Middle frontal gyrus (tissue), 1 donor: ENCODE measurements around the gene CLIP2.
"Not testable (repeated sequence)": the region's sequence is repeated elsewhere in the genome, so short reads cannot be mapped to it uniquely, and the experiment has no call there.

Experiments
- DNase-seq: peaks from one replicate; pipeline ENCODE4 v3.0.0-alpha.2; 2015; ENCODE audit warnings: low spot score; ENCODE audit errors: extremely low spot score

CLIP2 gene

DNA sequence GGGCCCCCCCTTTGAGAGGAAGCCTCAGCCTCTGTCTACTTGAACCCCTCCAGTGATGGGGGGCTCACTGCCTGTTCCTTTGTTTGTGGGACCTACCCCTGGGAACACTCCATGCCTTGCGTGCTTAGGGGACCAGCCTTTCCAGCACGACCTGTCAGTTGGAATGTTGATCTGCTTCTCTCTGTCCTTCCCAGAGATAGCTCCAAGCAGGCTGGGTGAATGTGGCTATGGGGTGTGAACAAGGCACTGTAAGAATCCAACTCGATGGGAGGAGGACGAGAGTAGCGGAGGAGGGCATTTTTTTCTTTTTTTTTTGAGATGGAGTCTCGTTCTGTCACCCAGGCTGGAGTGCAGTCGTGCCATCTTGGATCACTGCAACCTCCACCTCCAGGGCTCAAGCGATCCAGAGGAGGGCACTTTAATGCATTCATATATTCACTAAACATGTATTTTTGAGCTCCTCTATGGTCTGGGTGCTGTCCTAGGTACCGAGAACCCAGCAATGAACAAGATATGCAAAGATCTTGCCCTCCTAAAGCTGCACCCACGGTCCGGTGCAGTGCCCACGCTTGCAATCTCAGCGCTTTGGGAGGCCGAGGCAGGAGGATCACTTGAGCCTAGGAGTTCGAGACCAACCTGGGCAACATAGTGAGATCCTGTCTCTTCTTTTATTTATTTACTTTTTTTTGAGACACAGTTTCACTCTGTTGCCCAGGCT is 8.5 kb downstream of the CLIP2 start:
- DNase-seq: no peak

GRCh38 chr7:74299401-74299800 is 10.2 kb downstream of the CLIP2 start:
- no peak for DNase-seq

- no peak for DNase-seq
Measured at GRCh38 chr7:74300926-74301325, 11.7 kb downstream of the CLIP2 start.

- no peak for DNase-seq
Measured at GRCh38 chr7:74302745-74303221, 13.6 kb downstream of the CLIP2 start.

GRCh38 chr7:74304550-74304949 is 15.3 kb downstream of the CLIP2 start:
- DNase-seq: no peak

GRCh38 chr7:74306004-74306729 is 17.0 kb downstream of the CLIP2 start:
- DNase-seq: no peak

GRCh38 chr7:74306730-74307469 is 17.7 kb downstream of the CLIP2 start:
- DNase-seq: peak; percentile 20

DNA sequence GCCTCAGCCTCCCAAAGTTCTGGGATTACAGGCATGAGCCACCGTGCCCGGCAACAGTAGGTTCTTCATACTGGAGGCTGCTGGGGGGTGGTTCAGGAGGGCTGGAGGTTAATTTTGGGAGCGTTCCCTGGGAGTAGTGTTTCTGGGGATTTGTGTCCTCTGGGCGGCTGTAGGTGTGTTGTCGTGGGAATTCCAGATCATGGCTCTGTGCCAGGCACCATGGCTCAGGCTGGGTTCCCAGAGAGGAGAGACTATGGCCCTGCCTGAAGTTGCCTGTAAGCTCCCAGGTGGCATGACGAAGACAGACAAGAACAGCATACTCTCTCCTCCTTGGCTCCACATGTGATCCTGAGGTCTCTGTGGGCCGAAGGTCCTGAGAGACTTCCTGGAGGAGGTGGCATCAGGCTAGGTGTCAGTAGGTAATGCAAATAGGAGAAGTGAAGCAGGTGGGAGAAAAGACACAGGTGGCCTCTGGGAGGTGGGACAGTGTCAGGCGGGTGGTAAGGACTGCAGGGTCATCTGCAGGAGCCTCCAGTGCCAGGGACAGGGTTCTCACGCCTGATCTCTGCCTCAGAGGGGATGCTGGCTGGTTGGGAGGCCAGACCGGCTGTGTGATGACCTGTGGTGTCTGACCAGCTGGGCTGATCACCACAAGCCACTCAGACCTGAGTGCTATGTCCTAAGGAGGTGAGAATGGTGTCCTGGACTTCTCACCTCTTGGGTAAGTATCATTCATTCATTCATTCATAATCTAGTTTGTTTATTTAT is 18.7 kb downstream of the CLIP2 start:
- no peak for DNase-seq

DNA sequence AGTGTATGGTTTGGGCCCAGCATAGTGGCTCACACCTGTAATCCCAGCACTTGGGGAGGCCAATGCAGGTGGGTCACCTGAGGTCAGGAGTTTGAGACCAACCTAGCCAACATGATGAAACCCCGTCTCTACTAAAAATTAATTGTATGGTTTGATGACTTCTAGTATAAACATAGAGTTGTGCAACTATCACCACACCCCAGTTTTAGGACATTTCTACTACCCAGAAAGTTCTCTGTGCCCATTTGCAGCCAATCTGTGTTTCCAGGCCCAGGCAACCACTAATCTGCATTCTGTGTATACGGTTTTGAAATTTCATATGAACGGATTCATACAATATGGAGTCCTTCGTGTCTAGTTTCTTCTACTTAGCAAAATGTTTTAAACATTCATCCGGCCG is 20.0 kb downstream of the CLIP2 start:
- DNase-seq: no peak

DNA sequence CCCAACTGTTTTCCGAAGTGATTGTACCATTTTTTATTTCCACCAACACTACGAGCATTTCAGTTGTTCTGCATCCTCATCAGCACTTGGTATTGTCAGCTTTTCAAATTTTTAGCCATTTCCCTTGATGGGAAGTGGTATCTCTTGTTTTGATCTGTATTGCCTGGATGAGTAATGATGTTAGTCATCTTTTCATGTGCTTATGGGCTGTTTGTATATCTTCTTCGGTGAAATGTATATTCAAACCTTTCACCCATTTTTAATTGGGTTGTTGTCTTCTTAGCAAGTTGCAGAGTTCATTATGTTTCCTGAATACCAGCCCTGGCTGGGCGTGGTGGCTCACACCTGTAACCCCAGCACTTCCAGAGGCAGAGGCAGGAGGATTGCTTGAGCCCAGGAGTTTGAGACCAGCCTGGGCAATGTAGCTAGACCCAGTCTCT is 22.1 kb downstream of the CLIP2 start:
- no peak for DNase-seq

DNA sequence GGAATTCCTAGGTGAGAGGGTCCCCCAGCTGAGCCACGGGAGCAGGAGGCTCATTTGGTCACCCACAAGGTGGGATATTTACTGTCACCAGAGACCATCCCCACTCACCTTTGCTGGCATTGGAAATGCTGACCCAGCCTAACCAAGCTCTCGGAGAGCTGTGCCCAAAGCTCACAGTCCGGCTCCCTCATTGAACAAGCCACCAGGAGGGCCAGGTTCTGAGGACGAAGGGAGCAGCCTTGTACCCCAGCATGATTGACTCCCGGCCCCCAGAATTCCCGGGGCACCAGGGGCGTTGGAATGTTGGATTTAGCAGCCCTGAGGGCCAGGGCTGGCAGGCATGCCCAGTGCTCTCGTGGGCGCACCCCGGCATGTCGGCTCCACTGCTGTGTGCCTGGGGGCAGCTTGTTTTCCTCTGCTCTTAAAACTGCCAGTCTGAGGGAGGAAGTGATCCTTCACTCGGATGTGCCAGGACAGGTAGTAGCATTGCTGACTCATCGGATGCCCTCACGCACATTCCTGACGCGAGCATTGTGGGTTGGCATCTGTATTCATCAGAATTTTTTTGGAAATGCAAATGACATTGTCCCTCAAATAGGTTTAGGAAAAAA is 23.3 kb downstream of the CLIP2 start:
- no peak for DNase-seq

DNA sequence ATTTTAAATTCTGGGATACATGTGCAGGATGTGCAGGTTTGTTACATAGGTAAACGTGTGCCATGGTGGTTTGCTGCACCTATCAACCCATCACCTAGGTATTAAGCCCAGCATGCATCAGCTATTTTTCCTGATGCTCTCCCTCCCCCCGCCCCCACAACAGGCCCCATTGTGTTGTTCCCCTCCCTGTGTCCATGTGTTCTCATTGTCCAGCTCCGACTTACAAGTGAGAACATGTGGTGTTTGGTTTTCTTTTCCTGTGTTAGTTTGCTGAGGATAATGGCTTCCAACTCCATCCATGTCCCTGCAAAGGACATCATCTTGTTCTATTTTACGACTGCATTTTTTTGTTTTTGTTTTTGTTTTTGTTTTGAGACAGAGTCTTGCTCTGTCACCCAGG is 26.7 kb downstream of the CLIP2 start:
- not testable (repeated sequence) for DNase-seq

GRCh38 chr7:74317146-74317782 is 28.1 kb downstream of the CLIP2 start:
- DNase-seq: no peak

GRCh38 chr7:74318043-74318442 is 28.8 kb downstream of the CLIP2 start:
- no peak for DNase-seq

DNA sequence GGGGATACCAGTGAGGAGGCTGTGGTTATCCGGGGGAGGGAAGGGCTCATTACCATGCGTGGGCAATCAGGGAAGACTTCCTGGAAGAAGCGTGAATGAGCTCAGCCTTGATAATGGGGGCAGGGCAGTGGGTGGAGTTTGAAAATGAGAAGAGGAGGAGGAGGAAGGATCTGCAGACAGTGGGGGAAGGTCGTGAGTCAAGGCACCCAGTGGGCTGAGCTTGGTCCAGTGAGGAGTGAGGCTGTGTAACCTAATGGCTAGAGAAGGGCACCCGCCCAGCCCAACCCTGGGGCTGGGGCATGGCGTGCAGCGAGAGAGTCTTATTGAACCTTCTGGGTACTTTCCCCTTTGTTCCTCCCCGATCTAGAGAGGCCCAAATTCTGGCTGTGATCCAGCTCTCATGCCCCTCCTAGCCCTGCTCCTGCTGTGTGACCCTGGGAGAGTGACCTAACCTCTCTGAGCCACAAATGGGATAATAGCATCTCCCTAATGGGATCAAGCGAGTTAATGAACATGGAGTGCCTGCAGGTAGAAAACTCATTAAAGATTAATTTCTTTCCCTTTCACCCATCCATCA is 31.5 kb downstream of the CLIP2 start:
- DNase-seq: no peak

- not testable (repeated sequence) for DNase-seq
Measured at GRCh38 chr7:74322892-74323291, 33.7 kb downstream of the CLIP2 start.

DNA sequence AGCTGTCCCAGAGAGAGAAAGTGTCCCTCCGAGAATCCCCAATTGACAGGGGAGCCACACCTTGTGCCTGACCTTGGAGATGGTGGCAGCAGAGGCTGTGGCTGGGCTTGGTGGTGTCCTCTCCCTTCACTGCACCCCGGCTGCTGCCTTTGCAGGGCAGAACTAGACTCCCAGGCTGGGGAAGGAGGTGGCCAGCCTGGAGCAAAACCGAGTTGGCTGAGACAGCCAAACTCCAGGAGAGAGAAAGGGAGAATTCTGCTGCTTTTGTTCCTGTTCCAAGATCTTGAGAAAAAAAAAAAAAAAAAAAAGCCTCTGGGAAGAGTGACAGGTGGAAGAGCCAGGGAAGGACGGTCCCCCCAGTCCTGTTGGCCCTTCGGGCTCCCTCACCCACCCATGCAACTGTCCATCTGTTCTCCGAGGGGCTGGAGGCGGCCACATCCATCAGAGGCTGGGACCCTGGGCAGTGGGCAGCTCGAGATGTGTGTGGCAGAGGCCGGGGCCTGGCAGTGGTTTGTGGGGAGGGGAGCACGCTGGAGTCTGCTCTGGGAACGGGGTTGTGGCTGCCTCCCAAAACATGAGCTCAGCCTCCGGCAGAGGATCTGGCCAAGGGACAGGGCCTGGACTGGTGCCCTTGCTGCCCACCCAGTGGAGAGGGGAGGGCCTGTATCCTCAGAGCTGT is 35.5 kb downstream of the CLIP2 start:
- DNase-seq: no peak

DNA sequence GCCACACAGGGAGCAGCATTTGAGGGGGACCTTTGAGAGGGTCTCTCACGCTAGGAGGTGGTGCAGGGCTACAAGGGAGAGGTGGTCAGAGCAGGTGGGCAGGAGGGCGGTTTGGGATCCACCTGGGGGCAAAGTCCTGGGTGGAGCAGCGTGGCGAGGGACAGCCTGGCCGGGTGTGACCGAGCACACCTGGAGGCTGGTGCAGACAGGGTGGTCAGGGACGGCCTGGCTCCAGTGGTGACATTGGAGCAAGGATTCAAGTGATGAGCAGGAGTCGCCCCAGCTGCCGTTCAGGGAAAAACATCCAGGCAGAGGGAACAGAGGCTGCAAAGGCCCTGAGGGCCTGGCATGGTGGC is 36.0 kb downstream of the CLIP2 start:
- DNase-seq: no peak

- no peak for DNase-seq
Measured at GRCh38 chr7:74329225-74329624, 40.0 kb downstream of the CLIP2 start.
